Sigmoid colon (tissue), 7 donors: Measurements from ENCODE around the gene ALDH1L2. TPM values are rescaled to one million over a fixed set of nuclear protein-coding genes. Genes with fewer than 3 reads are reported as not detected.

ENCODE experiments used
- DNase-seq: peaks from one replicate; pipeline ENCODE4 v3.0.0-alpha.2; 2019
- H3K27ac ChIP-seq, 4 donors: fragments of 200-600 bp; sonication (generic); one replicate each; pipeline ENCODE4 v1.5.1; 2016 to 2019; ENCODE audit warnings: mild to moderate bottlenecking in 1 of 4
- H3K27me3 ChIP-seq, 3 donors: fragments of 200-600 bp; sonication (generic); one replicate each; pipeline ENCODE4 v1.5.1; 2019; ENCODE audit warnings: mild to moderate bottlenecking in 1 of 3
- H3K36me3 ChIP-seq, 4 donors: fragments of 200-600 bp; sonication (generic); one replicate each; pipeline ENCODE4 v1.5.1; 2016 to 2019
- H3K4me1 ChIP-seq, 4 donors: fragments of 200-600 bp; sonication (generic); one replicate each; pipeline ENCODE4 v1.5.1; 2017 to 2019
- H3K4me3 ChIP-seq, 4 donors: fragments of 200-600 bp; sonication (generic); one replicate each; pipeline ENCODE4 v1.5.1; 2017 to 2019; ENCODE audit warnings: mild to moderate bottlenecking in 2 of 4, moderate library complexity in 1 of 4
- H3K9me3 ChIP-seq, 4 donors: fragments of 200-600 bp in 3 of 4; sonication (generic) in 3 of 4; one replicate each; pipeline versions ENCODE4 v1.5.1 to v1.6.1; 2013 to 2019
- EP300 ChIP-seq, 4 donors: sonication (generic); formaldehyde crosslinking; IDR thresholded peaks; one replicate each; pipeline ENCODE4 v1.6.1; 2017; ENCODE audit warnings: antibody characterized with exemption in 4 of 4
- POLR2A ChIP-seq, 2 donors: fragments of 450-650 bp; IDR thresholded peaks; one replicate each; pipeline ENCODE4 v1.6.1; 2016; ENCODE audit warnings: antibody characterized with exemption in 2 of 2, mild to moderate bottlenecking in 2 of 2, moderate library complexity in 2 of 2
- POLR2AphosphoS5 ChIP-seq, 4 donors: sonication (generic); formaldehyde crosslinking; IDR thresholded peaks; one replicate each; pipeline ENCODE4 v1.6.1; 2017; ENCODE audit warnings: antibody characterized with exemption in 4 of 4
- WGBS, 2 donors: extraction: QIAGEN DNeasy Blood & Tissue Kit; methylation state at CpG; one replicate each; pipeline ENCODE4 v1.1.7; 2013; 5-methylcytosine and 5-hydroxymethylcytosine counted together
- intact Hi-C: fragments of 100-400 bp; cut with DNase I; formaldehyde crosslinking; loops from one replicate; pipeline ENCODE4 v1.15.1; 2023
- polyA plus RNA-seq, 3 donors: library from polyadenylated mRNA; stranded (reverse); fragments of 200-250 nt; gene quantifications; one replicate each; pipeline ENCODE4 v1.2.3, GENCODE V29; 2013
- total RNA-seq, 4 donors: library from RNA; depleted of rRNA; stranded (reverse); fragments of >200 nt; gene quantifications; one replicate each; pipeline ENCODE4 v1.1.0, GENCODE V29; 2016
- TF ChIP-seq, protein P1 (sequence below), 4 experiments: fragments of 450-650 bp in 3 of 4; fragments of 200-600 bp in 1 of 4; IDR thresholded peaks; one replicate each; pipeline ENCODE4 v1.5.1; 2016 to 2019; ENCODE audit warnings: antibody characterized with exemption in 4 of 4, mild to moderate bottlenecking in 3 of 4, moderate library complexity in 2 of 4
- donor health status: healthy with polysubstance abuse.
- donor health status: Bipolar disorder and iron deficiency.
- donor health status: healthy.

ALDH1L2 gene
- total and polyA plus RNA-seq, 7 donors, result 0.23 to 13.0 (median 3.1) TPM

DNA sequence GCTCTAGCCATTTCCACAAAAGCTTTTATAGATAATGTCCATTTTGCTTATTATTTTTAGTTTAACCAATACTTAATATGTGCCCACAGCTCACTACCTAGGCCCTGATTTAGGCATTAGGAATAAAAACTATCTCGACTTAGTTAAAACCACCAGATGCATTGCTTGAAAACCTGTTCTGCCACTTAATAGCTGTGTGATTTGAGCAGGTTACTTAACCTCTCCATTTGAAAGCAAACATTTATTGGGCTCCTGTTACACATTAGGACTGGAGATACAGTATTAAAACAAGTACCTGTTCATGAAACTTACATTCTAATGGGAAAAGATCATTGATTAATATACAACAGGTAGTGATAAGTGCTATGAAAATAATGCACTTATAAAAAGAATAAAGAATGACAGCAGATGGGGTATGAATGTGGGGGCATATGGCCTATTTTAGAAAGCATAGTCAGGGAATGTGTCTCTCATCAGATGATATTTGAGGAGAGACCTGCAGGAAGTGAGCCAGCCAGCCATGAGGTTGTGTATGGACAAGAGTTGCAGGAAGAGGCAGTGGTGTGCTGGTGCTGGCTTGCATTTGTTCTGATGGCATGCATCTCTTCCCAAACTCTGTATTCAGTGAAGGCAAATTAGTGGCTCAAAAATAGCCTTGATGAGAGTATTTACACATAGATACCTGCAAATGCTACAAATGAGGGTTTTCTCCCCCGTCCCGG is 63.9 kb downstream of the ALDH1L2 start:
- no peaks in the 10 kb centered on the region for H3K9me3 ChIP-seq
- H3K27ac ChIP-seq, result no peak overlapping the region
- no peak overlapping the region for H3K4me3 ChIP-seq
- peaks cover 0 to 8% (median 0%) of the 10 kb centered on the region in 4 donors for H3K36me3 ChIP-seq
- intact Hi-C loops, result no loop called here
- WGBS, 2 donors, result 69 to 88% methylated on average over 3 of the region's 3 CpGs
- peaks cover 0 to 13% (median 12%) of the 10 kb centered on the region in 4 donors for H3K4me1 ChIP-seq
- no peak for DNase-seq
- TF ChIP-seq, protein P1, sequence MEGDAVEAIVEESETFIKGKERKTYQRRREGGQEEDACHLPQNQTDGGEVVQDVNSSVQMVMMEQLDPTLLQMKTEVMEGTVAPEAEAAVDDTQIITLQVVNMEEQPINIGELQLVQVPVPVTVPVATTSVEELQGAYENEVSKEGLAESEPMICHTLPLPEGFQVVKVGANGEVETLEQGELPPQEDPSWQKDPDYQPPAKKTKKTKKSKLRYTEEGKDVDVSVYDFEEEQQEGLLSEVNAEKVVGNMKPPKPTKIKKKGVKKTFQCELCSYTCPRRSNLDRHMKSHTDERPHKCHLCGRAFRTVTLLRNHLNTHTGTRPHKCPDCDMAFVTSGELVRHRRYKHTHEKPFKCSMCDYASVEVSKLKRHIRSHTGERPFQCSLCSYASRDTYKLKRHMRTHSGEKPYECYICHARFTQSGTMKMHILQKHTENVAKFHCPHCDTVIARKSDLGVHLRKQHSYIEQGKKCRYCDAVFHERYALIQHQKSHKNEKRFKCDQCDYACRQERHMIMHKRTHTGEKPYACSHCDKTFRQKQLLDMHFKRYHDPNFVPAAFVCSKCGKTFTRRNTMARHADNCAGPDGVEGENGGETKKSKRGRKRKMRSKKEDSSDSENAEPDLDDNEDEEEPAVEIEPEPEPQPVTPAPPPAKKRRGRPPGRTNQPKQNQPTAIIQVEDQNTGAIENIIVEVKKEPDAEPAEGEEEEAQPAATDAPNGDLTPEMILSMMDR (IDR thresholded peaks at IDR 0.05), result no peak
- TF ChIP-seq POLR2AphosphoS5 (IDR thresholded peaks at IDR 0.05), result no peak
- TF ChIP-seq POLR2A (IDR thresholded peaks at IDR 0.05), result no peak
- no peak for TF ChIP-seq EP300 (IDR thresholded peaks at IDR 0.05)
- no peaks in the 10 kb centered on the region for H3K27me3 ChIP-seq

DNA sequence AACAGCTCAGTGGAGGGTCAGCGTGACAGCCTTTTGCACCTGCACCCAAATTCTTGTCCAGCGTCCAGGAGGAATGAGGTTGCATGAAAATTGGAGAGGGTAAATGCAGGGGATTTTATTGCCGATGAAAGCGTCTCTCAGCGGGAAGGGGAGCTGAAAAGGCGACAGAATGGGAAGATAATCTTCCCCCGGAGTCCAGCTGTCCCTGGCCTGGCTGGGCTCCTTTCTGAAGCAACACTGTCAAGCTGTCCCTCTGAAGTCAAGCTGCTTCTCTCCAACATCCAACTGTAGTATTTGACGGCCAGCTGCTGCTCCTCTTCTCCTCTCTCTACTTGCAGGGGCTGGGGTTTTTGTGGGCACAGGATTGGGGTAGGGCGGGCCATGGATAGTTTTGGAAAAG is 65.5 kb downstream of the ALDH1L2 start:
- H3K36me3 ChIP-seq, result peaks cover 0 to 11% (median 0%) of the 10 kb centered on the region in 4 donors
- no peak for TF ChIP-seq POLR2A (IDR thresholded peaks at IDR 0.05)
- no peak for TF ChIP-seq EP300 (IDR thresholded peaks at IDR 0.05)
- TF ChIP-seq, protein P1 (IDR thresholded peaks at IDR 0.05), result no peak
- no peak for TF ChIP-seq POLR2AphosphoS5 (IDR thresholded peaks at IDR 0.05)
- intact Hi-C loops, result no loop called here
- no peaks in the 10 kb centered on the region for H3K9me3 ChIP-seq
- no peak overlapping the region for H3K4me3 ChIP-seq
- WGBS, 2 donors, result 84 to 92% methylated on average over 9 of the region's 9 CpGs
- no peaks in the 10 kb centered on the region for H3K4me1 ChIP-seq
- no peak overlapping the region for H3K27ac ChIP-seq
- DNase-seq, result no peak
- no peaks in the 10 kb centered on the region for H3K27me3 ChIP-seq

DNA sequence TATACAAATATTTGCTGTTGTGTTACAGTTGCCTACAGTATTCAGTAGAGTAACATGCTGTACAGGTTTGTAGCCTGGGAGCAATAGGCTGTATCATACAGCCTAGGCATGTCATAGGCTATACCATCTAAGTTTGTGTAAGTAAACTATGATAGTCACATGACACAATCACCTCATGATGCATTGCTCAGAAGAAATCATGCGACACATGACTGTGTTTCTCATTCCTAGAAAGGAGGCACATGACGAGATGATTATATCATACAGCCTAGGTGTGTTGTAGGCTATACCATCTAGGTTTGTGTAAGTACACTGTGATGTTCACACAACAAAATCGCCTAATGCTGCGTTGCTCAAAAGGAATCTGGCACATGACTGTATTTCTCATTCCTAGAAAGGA is 66.2 kb downstream of the ALDH1L2 start:
- H3K9me3 ChIP-seq, result no peaks in the 10 kb centered on the region
- DNase-seq, result no peak
- H3K27ac ChIP-seq, result no peak overlapping the region
- 93 to 97% methylated on average over 4 of the region's 4 CpGs for WGBS, 2 donors
- no peak overlapping the region for H3K4me3 ChIP-seq
- H3K27me3 ChIP-seq, result no peaks in the 10 kb centered on the region
- H3K4me1 ChIP-seq, result no peaks in the 10 kb centered on the region
- H3K36me3 ChIP-seq, result peaks cover 0 to 18% (median 0%) of the 10 kb centered on the region in 4 donors
- intact Hi-C loops, result no loop called here
- TF ChIP-seq, protein P1 (IDR thresholded peaks at IDR 0.05), result no peak
- no peak for TF ChIP-seq POLR2A (IDR thresholded peaks at IDR 0.05)
- TF ChIP-seq POLR2AphosphoS5 (IDR thresholded peaks at IDR 0.05), result no peak
- no peak for TF ChIP-seq EP300 (IDR thresholded peaks at IDR 0.05)

GRCh38 chr12:105015543-105015942 is 68.7 kb downstream of the ALDH1L2 start:
- Histone ChIP-seq H3K27me3 (no peaks in the 10 kb centered on the region), H3K4me3 (no peak overlapping the region), H3K9me3 (no peaks in the 10 kb centered on the region), H3K27ac (no peak overlapping the region), H3K4me1 (no peaks in the 10 kb centered on the region), H3K36me3 (peaks cover 0 to 27% (median 2%) of the 10 kb centered on the region in 4 donors)
- TF ChIP-seq EP300 (IDR thresholded peaks at IDR 0.05), result no peak
- TF ChIP-seq, protein P1 (IDR thresholded peaks at IDR 0.05), result no peak
- no peak for TF ChIP-seq POLR2A (IDR thresholded peaks at IDR 0.05)
- TF ChIP-seq POLR2AphosphoS5 (IDR thresholded peaks at IDR 0.05), result no peak
- 96% methylated on average over 4 of the region's 4 CpGs for WGBS, 2 donors
- DNase-seq, result no peak
- intact Hi-C loops, result no loop called here
